SK-N-SH treated with all-trans-retinoic acid at 6 μM for 48 hours (cell line): ENCODE measurements around the gene TIMP4.

Source experiments
- ARNTL ChIP-seq: fragments of 450-650 bp; formaldehyde crosslinking; IDR thresholded peaks from 2 replicates; pipeline ENCODE4 v1.5.0; 2020; ENCODE audit warnings: low read depth, mild to moderate bottlenecking, moderate library complexity, borderline replicate concordance
- ESRRG ChIP-seq: fragments of 250-450 bp; sonication (Bioruptor Pico); IDR thresholded peaks from 2 replicates; pipeline ENCODE4 v1.6.1; 2021; ENCODE audit warnings: mild to moderate bottlenecking
- ISL1 ChIP-seq: fragments of 250-450 bp; sonication (Bioruptor Pico); IDR thresholded peaks from 2 replicates; pipeline ENCODE4 v2.1.2; 2022; ENCODE audit warnings: mild to moderate bottlenecking, moderate library complexity
- TCF4 ChIP-seq: fragments of 250-450 bp; sonication (Bioruptor Pico); IDR thresholded peaks from 2 replicates; pipeline ENCODE4 v1.8.0; 2021; ENCODE audit warnings: mild to moderate bottlenecking, moderate library complexity, borderline replicate concordance
- ZC3H10 ChIP-seq: fragments of 250-450 bp; sonication (Bioruptor Pico); IDR thresholded peaks from 2 replicates; pipeline ENCODE4 v1.5.1; 2021; ENCODE audit warnings: mild to moderate bottlenecking, moderate library complexity
- ZFP3 ChIP-seq: fragments of 250-450 bp; sonication (Bioruptor Pico); IDR thresholded peaks from 2 replicates; pipeline ENCODE4 v1.5.0; 2020; ENCODE audit warnings: mild to moderate bottlenecking, moderate library complexity
- ZFP30 ChIP-seq: fragments of 450-650 bp; formaldehyde crosslinking; IDR thresholded peaks from 2 replicates; pipeline ENCODE4 v1.5.0; 2022; ENCODE audit warnings: mild to moderate bottlenecking, moderate library complexity
- TF ChIP-seq, protein P1 (sequence below): fragments of 250-450 bp; sonication (Bioruptor Pico); IDR thresholded peaks from 2 replicates; pipeline ENCODE4 v1.8.0; 2020; ENCODE audit warnings: mild to moderate bottlenecking, moderate library complexity, borderline replicate concordance
- TF ChIP-seq, protein P2 (sequence below): fragments of 250-450 bp; sonication (Bioruptor Pico); IDR thresholded peaks from 2 replicates; pipeline ENCODE4 v1.5.1; 2020; ENCODE audit warnings: low read depth, mild to moderate bottlenecking, moderate library complexity

DNA sequence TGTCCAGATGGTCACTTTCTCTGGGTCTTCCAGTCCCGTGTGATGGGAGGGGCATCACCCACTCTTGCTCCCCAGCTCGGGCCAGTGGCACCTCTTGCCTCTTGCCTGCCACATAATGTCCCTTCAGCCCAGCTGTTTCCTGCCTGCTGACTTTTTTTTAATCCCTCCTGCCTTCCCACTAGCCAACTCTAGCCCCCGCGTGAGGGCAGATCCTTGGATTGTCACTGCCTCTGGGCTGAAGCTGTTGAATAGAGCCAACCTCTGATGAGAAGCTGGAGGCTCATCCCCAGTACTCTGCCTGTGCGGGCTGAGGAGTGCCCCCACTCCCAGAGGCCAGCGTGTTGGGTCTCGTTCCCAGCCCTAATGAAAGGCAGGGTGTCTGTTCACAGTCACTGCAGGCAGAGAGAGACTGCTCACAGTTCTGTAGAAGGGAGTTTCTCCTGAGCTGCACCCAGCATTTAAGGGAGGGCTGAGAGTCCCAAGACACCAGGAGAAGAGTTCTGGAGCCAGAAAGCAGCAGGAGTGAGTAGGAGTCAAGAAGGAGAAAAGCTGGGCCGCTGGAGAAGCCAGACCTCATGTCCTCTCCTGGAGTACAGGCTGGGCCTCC is 30.1 kb upstream of the TIMP4 start:
- TF ChIP-seq, protein P1, sequence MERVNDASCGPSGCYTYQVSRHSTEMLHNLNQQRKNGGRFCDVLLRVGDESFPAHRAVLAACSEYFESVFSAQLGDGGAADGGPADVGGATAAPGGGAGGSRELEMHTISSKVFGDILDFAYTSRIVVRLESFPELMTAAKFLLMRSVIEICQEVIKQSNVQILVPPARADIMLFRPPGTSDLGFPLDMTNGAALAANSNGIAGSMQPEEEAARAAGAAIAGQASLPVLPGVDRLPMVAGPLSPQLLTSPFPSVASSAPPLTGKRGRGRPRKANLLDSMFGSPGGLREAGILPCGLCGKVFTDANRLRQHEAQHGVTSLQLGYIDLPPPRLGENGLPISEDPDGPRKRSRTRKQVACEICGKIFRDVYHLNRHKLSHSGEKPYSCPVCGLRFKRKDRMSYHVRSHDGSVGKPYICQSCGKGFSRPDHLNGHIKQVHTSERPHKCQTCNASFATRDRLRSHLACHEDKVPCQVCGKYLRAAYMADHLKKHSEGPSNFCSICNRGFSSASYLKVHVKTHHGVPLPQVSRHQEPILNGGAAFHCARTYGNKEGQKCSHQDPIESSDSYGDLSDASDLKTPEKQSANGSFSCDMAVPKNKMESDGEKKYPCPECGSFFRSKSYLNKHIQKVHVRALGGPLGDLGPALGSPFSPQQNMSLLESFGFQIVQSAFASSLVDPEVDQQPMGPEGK (CRISPR knock-in tag): no peak
- TF ChIP-seq ISL1 (no peak), ZC3H10 (CRISPR knock-in tag) (no peak), ZFP3 (no peak), ESRRG (CRISPR knock-in tag) (no peak), TCF4 (CRISPR knock-in tag) (no peak), ARNTL (no peak), ZFP30 (CRISPR knock-in tag) (no peak)
- TF ChIP-seq, protein P2, sequence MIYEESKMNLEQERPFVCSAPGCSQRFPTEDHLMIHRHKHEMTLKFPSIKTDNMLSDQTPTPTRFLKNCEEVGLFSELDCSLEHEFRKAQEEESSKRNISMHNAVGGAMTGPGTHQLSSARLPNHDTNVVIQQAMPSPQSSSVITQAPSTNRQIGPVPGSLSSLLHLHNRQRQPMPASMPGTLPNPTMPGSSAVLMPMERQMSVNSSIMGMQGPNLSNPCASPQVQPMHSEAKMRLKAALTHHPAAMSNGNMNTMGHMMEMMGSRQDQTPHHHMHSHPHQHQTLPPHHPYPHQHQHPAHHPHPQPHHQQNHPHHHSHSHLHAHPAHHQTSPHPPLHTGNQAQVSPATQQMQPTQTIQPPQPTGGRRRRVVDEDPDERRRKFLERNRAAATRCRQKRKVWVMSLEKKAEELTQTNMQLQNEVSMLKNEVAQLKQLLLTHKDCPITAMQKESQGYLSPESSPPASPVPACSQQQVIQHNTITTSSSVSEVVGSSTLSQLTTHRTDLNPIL (CRISPR knock-in tag): no peak
